OCI-LY7 (cell line): ENCODE data around the gene TMEM176A. TPM values are rescaled to one million over a fixed set of nuclear protein-coding genes. Genes with fewer than 3 reads are reported as not detected.

Experiments
- BruUV-seq: library from RNA; stranded (reverse); fragments of 400-500 nt; replicated peaks from 2 replicates; lab custom pipeline; 2021; lab: Mats Ljungman, UMichigan
- CTCF ChIA-PET: fragments of 300-600 bp; sonication (Branson Sonifier 250); formaldehyde crosslinking; loops from one replicate; lab custom pipeline; 2022; ENCODE audit warnings: antibody characterized with exemption; ENCODE audit not compliant: unreplicated experiment; lab: Charles Lee
- POLR2A ChIA-PET: fragments of 300-600 bp; sonication (Branson Sonifier 250); formaldehyde crosslinking; loops from one replicate; lab custom pipeline; 2022; ENCODE audit warnings: antibody characterized with exemption; lab: Charles Lee
- DNase-seq: peaks from one replicate; pipeline ENCODE4 v3.0.0-alpha.2; 2015; ENCODE audit warnings: low spot score
- H2AFZ ChIP-seq: fragments of 200-600 bp; sonication (generic), shearing (Covaris generic); 2 replicates; pipeline ENCODE4 v1.6.1; 2014; ENCODE audit warnings: mild to moderate bottlenecking, antibody characterized with exemption, low read length, moderate library complexity
- H3K27ac ChIP-seq: fragments of 200-600 bp; sonication (generic); 2 replicates; pipeline ENCODE4 v1.5.1; 2014; ENCODE audit warnings: mixed run types, low read depth, mild to moderate bottlenecking, moderate library complexity, low read length, inconsistent platforms; ENCODE audit not compliant: poor library complexity, severe bottlenecking
- H3K36me3 ChIP-seq: fragments of 200-600 bp; sonication (generic); 2 replicates; pipeline ENCODE4 v1.6.1; 2014; ENCODE audit warnings: mild to moderate bottlenecking, antibody characterized with exemption, low read length, moderate library complexity, mixed read lengths; ENCODE audit not compliant: insufficient read depth
- H3K4me1 ChIP-seq: fragments of 200-600 bp; sonication (generic); 2 replicates; pipeline ENCODE4 v1.5.1; 2014; ENCODE audit warnings: mild to moderate bottlenecking, low read length; ENCODE audit not compliant: insufficient read depth, poor library complexity, severe bottlenecking
- H3K4me2 ChIP-seq: fragments of 200-600 bp; sonication (generic); 2 replicates; pipeline ENCODE4 v1.6.1; 2014; ENCODE audit warnings: mild to moderate bottlenecking, low read length
- H3K4me3 ChIP-seq: fragments of 200-600 bp; sonication (generic); 2 replicates; pipeline ENCODE4 v1.5.1; 2014; ENCODE audit warnings: mild to moderate bottlenecking, low read depth, low read length; ENCODE audit not compliant: poor library complexity, severe bottlenecking
- H3K79me2 ChIP-seq: fragments of 200-600 bp; sonication (generic); 2 replicates; pipeline ENCODE4 v1.6.1; 2016; ENCODE audit warnings: low read depth, mild to moderate bottlenecking, low read length, moderate library complexity, mixed read lengths; ENCODE audit not compliant: insufficient read depth
- H3K9me2 ChIP-seq: fragments of 200-600 bp; sonication (generic); 2 replicates; pipeline ENCODE4 v1.6.1; 2016; ENCODE audit warnings: mild to moderate bottlenecking, low read length, mixed read lengths; ENCODE audit not compliant: insufficient read depth
- H3K9me3 ChIP-seq: fragments of 200-600 bp; sonication (generic); 2 replicates; pipeline ENCODE4 v1.6.1; 2014; ENCODE audit warnings: mild to moderate bottlenecking, mixed run types, low read length, mixed read lengths
- H4K20me1 ChIP-seq: fragments of 200-600 bp; sonication (generic); 2 replicates; pipeline ENCODE4 v1.6.1; 2014; ENCODE audit warnings: mild to moderate bottlenecking, antibody characterized with exemption, low read length, moderate library complexity, mixed read lengths; ENCODE audit not compliant: insufficient read depth
- CTCF ChIP-seq: fragments of 200-600 bp; sonication (generic); conservative IDR thresholded peaks from 2 replicates; pipeline ENCODE4 v1.5.1; 2014; ENCODE audit warnings: mild to moderate bottlenecking, antibody characterized with exemption, low read length, moderate library complexity, mixed read lengths
- EZH2phosphoT487 ChIP-seq: fragments of 200-600 bp; sonication (generic); IDR thresholded peaks from 2 replicates; pipeline ENCODE4 v1.6.1; 2018; ENCODE audit warnings: low read depth, borderline replicate concordance, mild to moderate bottlenecking, mixed run types, antibody characterized with exemption, low read length, moderate library complexity, mixed read lengths
- intact Hi-C: fragments of 100-400 bp; cut with micrococcal nuclease; formaldehyde crosslinking; loops from one replicate; pipeline ENCODE4 v1.10.0; 2022; ENCODE audit not compliant: unreplicated experiment
- total RNA-seq, 2 experiments: library from RNA; depleted of rRNA in 1 of 2; stranded (reverse); fragments of >200 nt in 1 of 2; shearing (Covaris generic) in 1 of 2; gene quantifications; 2 replicates each; pipeline ENCODE4 v1.2.3, GENCODE V29; 2014 to 2022

TMEM176A gene
- total RNA-seq, 2 experiments from 2014 or later = not detected

- no peak overlapping the region for H3K4me3 ChIP-seq
- ChIA-PET CTCF (no interaction called here), POLR2A (interaction anchor here (0.7 kb wide), 1 partner anchor 42 kb away, joined by 4 read pairs; no protein-coding TSS in a partner anchor)
- H3K36me3 ChIP-seq = no peaks in the 10 kb centered on the region
- no peak for DNase-seq
- H3K4me1 ChIP-seq = no peaks in the 10 kb centered on the region
- intact Hi-C loops = no loop called here
- no peaks in the 10 kb centered on the region for H3K79me2 ChIP-seq
- no peak overlapping the region for H3K27ac ChIP-seq
- H3K4me2 ChIP-seq = no peak overlapping the region
- H2AFZ ChIP-seq = no peak overlapping the region
- H3K9me3 ChIP-seq = 0 out of 2 replicates have a peak, but pooled peaks cover 6% of the 10 kb centered on the region
- no TSS peak for BruUV-seq
- TF ChIP-seq CTCF = no peak
- no peak for TF ChIP-seq EZH2phosphoT487
- no peaks in the 10 kb centered on the region for H3K9me2 ChIP-seq
- H4K20me1 ChIP-seq = no peaks in the 10 kb centered on the region
Measured at GRCh38 chr7:150814328-150815001, 13.9 kb downstream of the TMEM176A start.

GRCh38 chr7:150818971-150819370, 18.4 kb downstream of the TMEM176A start:
- no TSS peak for BruUV-seq
- H4K20me1 ChIP-seq = no peaks in the 10 kb centered on the region
- DNase-seq = no peak
- H3K4me2 ChIP-seq = no peak overlapping the region
- ChIA-PET POLR2A (interaction anchor here (0.5 to 0.7 kb wide), 3 partner anchors 63 to 1137 kb away, joined by 3 to 4 read pairs (median 3); no protein-coding TSS in a partner anchor), CTCF (no interaction called here)
- no peak overlapping the region for H3K27ac ChIP-seq
- intact Hi-C loops = no loop called here
- H3K79me2 ChIP-seq = no peaks in the 10 kb centered on the region
- H3K4me1 ChIP-seq = no peaks in the 10 kb centered on the region
- H3K36me3 ChIP-seq = no peaks in the 10 kb centered on the region
- no peaks in the 10 kb centered on the region for H3K9me2 ChIP-seq
- no peak for TF ChIP-seq CTCF
- TF ChIP-seq EZH2phosphoT487 = no peak
- no peak overlapping the region for H2AFZ ChIP-seq
- no peak overlapping the region for H3K4me3 ChIP-seq
- H3K9me3 ChIP-seq = 0 out of 2 replicates have a peak, but pooled peaks cover 6% of the 10 kb centered on the region

- Histone ChIP-seq H2AFZ (no peak overlapping the region), H3K36me3 (no peaks in the 10 kb centered on the region), H3K79me2 (no peaks in the 10 kb centered on the region), H3K4me3 (no peak overlapping the region), H3K27ac (no peak overlapping the region), H3K9me2 (no peaks in the 10 kb centered on the region), H3K4me1 (no peaks in the 10 kb centered on the region), H3K9me3 (0 out of 2 replicates have a peak, but pooled peaks cover 6% of the 10 kb centered on the region), H3K4me2 (no peak overlapping the region), H4K20me1 (no peaks in the 10 kb centered on the region)
- no TSS peak for BruUV-seq
- TF ChIP-seq CTCF = no peak
- ChIA-PET CTCF (no interaction called here), POLR2A (no interaction called here)
- no peak for DNase-seq
- intact Hi-C loops = no loop called here
Measured at GRCh38 chr7:150820148-150820547, 19.6 kb downstream of the TMEM176A start.
